ENCODE measurements around the gene DERA.

- TF ChIP-seq CTCF (IDR thresholded peaks at IDR 0.05) (no peak), POLR2A (IDR thresholded peaks at IDR 0.05) (no peak)
Measured at GRCh38 chr12:15996948-15997347, 85.8 kb downstream of the DERA start.

Measured in adrenal gland (tissue), 5 donors.